Fibroblast of the aortic adventitia (primary cell): ENCODE results near the gene ATP6V0C. TPM values are rescaled to one million over a fixed set of nuclear protein-coding genes. Genes with fewer than 3 reads are reported as not detected.
"Not testable (repeated sequence)": the region's sequence is repeated elsewhere in the genome, so short reads cannot be mapped to it uniquely, and the experiment has no call there.

ENCODE experiments used
- DNase-seq: peaks from one replicate; pipeline ENCODE4 v3.0.0-alpha.2; 2010; ENCODE audit warnings: low read depth
- H3K4me3 ChIP-seq: 2 replicates; pipeline ENCODE4 v1.5.1; 2011; ENCODE audit warnings: low read depth, mild to moderate bottlenecking, control low read depth, low read length, moderate library complexity
- CTCF ChIP-seq: IDR thresholded peaks from 2 replicates; pipeline ENCODE4 v1.5.1; 2011; ENCODE audit warnings: mild to moderate bottlenecking, low read length, control low read depth, inconsistent platforms; ENCODE audit not compliant: insufficient read depth
- total RNA-seq: library from RNA; depleted of rRNA; stranded (reverse); fragments of >200 nt; gene quantifications from 2 replicates; pipeline ENCODE4 v1.2.3, GENCODE V29; 2012; ENCODE audit warnings: low replicate concordance

Gene ATP6V0C
- total RNA-seq, 1 donor, result 48.9 TPM

- no peak for TF ChIP-seq CTCF
- peak overlapping the region; percentile 75 for H3K4me3 ChIP-seq
- DNase-seq, result no peak
Observed at GRCh38 chr16:2475413-2476344, 38.1 kb upstream of the ATP6V0C start.

- no peak overlapping the region for H3K4me3 ChIP-seq
- TF ChIP-seq CTCF, result no peak
- no peak for DNase-seq
Observed at GRCh38 chr16:2476345-2476720, 37.4 kb upstream of the ATP6V0C start.

GRCh38 chr16:2476741-2477140, 37.0 kb upstream of the ATP6V0C start:
- no peak overlapping the region for H3K4me3 ChIP-seq
- DNase-seq, result no peak
- no peak for TF ChIP-seq CTCF

- TF ChIP-seq CTCF, result no peak
- H3K4me3 ChIP-seq, result no peak overlapping the region
- no peak for DNase-seq
Observed at GRCh38 chr16:2477327-2477726, 36.4 kb upstream of the ATP6V0C start.

GRCh38 chr16:2478279-2478678, 35.5 kb upstream of the ATP6V0C start:
- TF ChIP-seq CTCF, result no peak
- no peak overlapping the region for H3K4me3 ChIP-seq
- DNase-seq, result no peak

GRCh38 chr16:2479996-2480395, 33.8 kb upstream of the ATP6V0C start:
- H3K4me3 ChIP-seq, DNase-seq: not testable (repeated sequence)

GRCh38 chr16:2480948-2481347, 32.8 kb upstream of the ATP6V0C start:
- no peak overlapping the region for H3K4me3 ChIP-seq
- no peak for TF ChIP-seq CTCF
- no peak for DNase-seq
